ENCODE measurements around the gene AEBP1.
"Not testable (repeated sequence)": the region's sequence is repeated elsewhere in the genome, so short reads cannot be mapped to it uniquely, and the experiment has no call there.

AEBP1 gene

GRCh38 chr7:44119829-44120380 lies 15.8 kb downstream of the AEBP1 start:
- no peak for DNase-seq (ENCODE audit: low spot score)

- DNase-seq (ENCODE audit: low spot score), result no peak
These were observed 16.2 kb downstream of the AEBP1 start for GRCh38 chr7:44120395-44120794.

GRCh38 chr7:44121761-44122420 lies 17.7 kb downstream of the AEBP1 start:
- no peak for DNase-seq (ENCODE audit: low spot score)

- no peak for DNase-seq (ENCODE audit: low spot score)
These were observed 18.4 kb downstream of the AEBP1 start for GRCh38 chr7:44122529-44122928.

GRCh38 chr7:44123190-44124003 lies 19.3 kb downstream of the AEBP1 start, which contains the start of gene POLD2:
TSS of gene POLD2 (minus strand) at chr7:44123548. CDS start at chr7:44122053, 1,495 bp downstream.
- DNase-seq (ENCODE audit: low spot score), result peak; percentile 96

- DNase-seq (ENCODE audit: low spot score), result no peak
These were observed 20.7 kb downstream of the AEBP1 start for GRCh38 chr7:44124822-44125202.

GRCh38 chr7:44126574-44126973 lies 22.4 kb downstream of the AEBP1 start:
- not testable (repeated sequence) for DNase-seq (ENCODE audit: low spot score)

- no peak for DNase-seq (ENCODE audit: low spot score)
These were observed 23.0 kb downstream of the AEBP1 start for GRCh38 chr7:44127161-44127560.

GRCh38 chr7:44128721-44129582 lies 24.8 kb downstream of the AEBP1 start:
- no peak for DNase-seq (ENCODE audit: low spot score)

GRCh38 chr7:44131173-44132029 lies 27.3 kb downstream of the AEBP1 start:
- no peak for DNase-seq (ENCODE audit: low spot score)

- no peak for DNase-seq (ENCODE audit: low spot score)
These were observed 27.9 kb downstream of the AEBP1 start for GRCh38 chr7:44132039-44132438.

- no peak for DNase-seq (ENCODE audit: low spot score)
These were observed 29.1 kb downstream of the AEBP1 start for GRCh38 chr7:44133295-44133694.

GRCh38 chr7:44134943-44135628 lies 30.9 kb downstream of the AEBP1 start:
- DNase-seq (ENCODE audit: low spot score), result no peak

- DNase-seq (ENCODE audit: low spot score), result no peak
These were observed 32.6 kb downstream of the AEBP1 start for GRCh38 chr7:44136731-44137130.

GRCh38 chr7:44138698-44139097 lies 34.6 kb downstream of the AEBP1 start:
- no peak for DNase-seq (ENCODE audit: low spot score)

GRCh38 chr7:44139311-44140010 lies 35.3 kb downstream of the AEBP1 start:
- no peak for DNase-seq (ENCODE audit: low spot score)

- DNase-seq (ENCODE audit: low spot score), result no peak
These were observed 36.2 kb downstream of the AEBP1 start for GRCh38 chr7:44140341-44140740.

- no peak for DNase-seq (ENCODE audit: low spot score)
These were observed 37.2 kb downstream of the AEBP1 start, which contains the start of gene MYL7 for GRCh38 chr7:44141221-44141850. TSS of gene MYL7 (minus strand) at chr7:44141332. CDS start at chr7:44141305, 27 bp downstream.

GRCh38 chr7:44142028-44142427 lies 37.9 kb downstream of the AEBP1 start:
- DNase-seq (ENCODE audit: low spot score), result no peak
